H1 (cell line): Measurements from ENCODE around the gene GRIA3. TPM values are rescaled to one million over a fixed set of nuclear protein-coding genes. Genes with fewer than 3 reads are reported as not detected.

Experiments
- CTCF ChIA-PET: fragments of 300-600 bp; sonication (Branson Sonifier 250); formaldehyde crosslinking; loops from one replicate; lab custom pipeline; 2021; ENCODE audit not compliant: partially characterized antibody; lab: Charles Lee
- POLR2A ChIA-PET: fragments of 300-600 bp; sonication (Branson Sonifier 250); formaldehyde crosslinking; loops from one replicate; lab custom pipeline; 2021; ENCODE audit warnings: inconsistent platforms; ENCODE audit not compliant: partially characterized antibody; lab: Charles Lee
- DNase-seq, 2 experiments: peaks; one replicate each; pipeline versions ENCODE4 v3.0.0 to v3.0.0-alpha.2; 2010 to 2022; ENCODE audit warnings: low spot score in 2 of 2, low read depth in 1 of 2, mixed read lengths in 1 of 2
- FAIRE-seq: peaks from 2 replicates; lab custom pipeline; 2011; peaks lifted over from hg19 to GRCh38; lab: Jason Lieb, UNC
- H2AFZ ChIP-seq: 2 replicates; pipeline ENCODE4 v1.8.1; 2012; ENCODE audit warnings: low read length, inconsistent platforms
- H2AK5ac ChIP-seq: 2 replicates; pipeline ENCODE4 v1.6.1; 2013; ENCODE audit warnings: low read depth, low read length
- H2BK120ac ChIP-seq: replicated peaks from 2 replicates; pipeline ENCODE3; 2013; ENCODE audit warnings: low read depth, low read length, inconsistent platforms
- H2BK12ac ChIP-seq: 2 replicates; pipeline ENCODE4 v1.6.1; 2013; ENCODE audit warnings: low read depth, low read length
- H2BK15ac ChIP-seq: 2 replicates; pipeline ENCODE4 v1.6.1; 2013; ENCODE audit warnings: low read length
- H2BK20ac ChIP-seq: 2 replicates; pipeline ENCODE4 v1.6.1; 2013; ENCODE audit warnings: low read length
- H2BK5ac ChIP-seq: 2 replicates; pipeline ENCODE4 v1.6.1; 2013; ENCODE audit warnings: low read depth, low read length
- H3K14ac ChIP-seq: 2 replicates; pipeline ENCODE4 v1.6.1; 2013; ENCODE audit warnings: inconsistent platforms; ENCODE audit not compliant: insufficient read length
- H3K18ac ChIP-seq: 2 replicates; pipeline ENCODE4 v1.6.1; 2013; ENCODE audit warnings: low read length; ENCODE audit errors: extremely low read depth
- H3K23ac ChIP-seq: 2 replicates; pipeline ENCODE4 v1.6.1; 2013; ENCODE audit warnings: inconsistent platforms; ENCODE audit not compliant: insufficient read length
- H3K23me2 ChIP-seq: 2 replicates; pipeline ENCODE4 v1.6.1; 2013; ENCODE audit warnings: low read depth, low read length
- H3K27ac ChIP-seq: 2 replicates; pipeline ENCODE4 v1.6.1; 2011; ENCODE audit warnings: low read depth, low read length, inconsistent platforms
- H3K27me3 ChIP-seq, 4 experiments: replicated peaks in 1 of 4; 1 replicate in 1 of 4; 2 replicates in 3 of 4; pipeline versions ENCODE4 v1.6.1 to v1.8.1; 2011 to 2013; ENCODE audit warnings: low read length in 3 of 4, mild to moderate bottlenecking in 3 of 4, inconsistent platforms in 2 of 4, mixed read lengths in 2 of 4, moderate library complexity in 1 of 4; ENCODE audit not compliant: control insufficient read depth in 3 of 4, insufficient read depth in 3 of 4; ENCODE audit errors: extremely low read depth in 1 of 4
- H3K36me3 ChIP-seq, 4 experiments: 2 replicates each; pipeline versions ENCODE4 v1.6.1 to v1.8.1; 2011 to 2013; ENCODE audit warnings: mild to moderate bottlenecking in 4 of 4, low read length in 3 of 4, moderate library complexity in 2 of 4, control low read depth in 1 of 4, inconsistent platforms in 1 of 4; ENCODE audit not compliant: insufficient read depth in 4 of 4, control insufficient read depth in 2 of 4
- H3K4ac ChIP-seq: replicated peaks from 2 replicates; pipeline ENCODE3; 2013; ENCODE audit warnings: low read length, low read depth, mixed read lengths, inconsistent platforms; ENCODE audit not compliant: insufficient read length
- H3K4me1 ChIP-seq, 4 experiments: replicated peaks in 1 of 4; 1 replicate in 1 of 4; 2 replicates in 3 of 4; pipeline versions ENCODE4 v1.6.1 to v1.8.1; 2011 to 2013; ENCODE audit warnings: low read length in 3 of 4, inconsistent platforms in 2 of 4, mixed read lengths in 1 of 4; ENCODE audit not compliant: insufficient read depth in 4 of 4, control insufficient read depth in 3 of 4
- H3K4me2 ChIP-seq, 2 experiments: 2 replicates each; pipeline versions ENCODE4 v1.6.1 to v1.8.1; 2011 to 2013; ENCODE audit warnings: low read depth in 2 of 2, low read length in 2 of 2, control low read depth in 1 of 2, inconsistent platforms in 1 of 2, mild to moderate bottlenecking in 1 of 2; ENCODE audit not compliant: insufficient read depth in 1 of 2
- H3K4me3 ChIP-seq, 4 experiments: fragments of 200-600, 300-600 bp in 1 of 4; sonication (generic), shearing (Covaris generic), sonication (Bioruptor Twin) in 1 of 4; 2 replicates each; pipeline versions ENCODE4 v1.5.1 to v1.8.1; 2011 to 2016; ENCODE audit warnings: low read length in 4 of 4, low read depth in 3 of 4, control low read depth in 2 of 4, inconsistent platforms in 2 of 4, mild to moderate bottlenecking in 2 of 4, mixed read lengths in 1 of 4, moderate library complexity in 1 of 4; ENCODE audit not compliant: insufficient read depth in 2 of 4; ENCODE audit errors: extremely low read depth in 1 of 4
- H3K56ac ChIP-seq: replicated peaks from 2 replicates; pipeline ENCODE3; 2013; ENCODE audit warnings: low read depth, mild to moderate bottlenecking, mixed read lengths, low read length, inconsistent platforms; ENCODE audit not compliant: insufficient read length
- H3K79me1 ChIP-seq: 2 replicates; pipeline ENCODE4 v1.6.1; 2013; ENCODE audit warnings: low read depth, low read length, control low read depth
- H3K79me2 ChIP-seq, 2 experiments: 2 replicates each; pipeline versions ENCODE4 v1.6.1 to v1.8.1; 2012 to 2013; ENCODE audit warnings: low read length in 2 of 2, mild to moderate bottlenecking in 2 of 2, inconsistent platforms in 1 of 2; ENCODE audit not compliant: insufficient read depth in 2 of 2, control insufficient read depth in 1 of 2
- H3K9ac ChIP-seq, 4 experiments: replicated peaks in 1 of 4; 1 replicate in 1 of 4; 2 replicates in 3 of 4; pipeline versions ENCODE4 v1.6.1 to v1.8.1; 2011 to 2013; ENCODE audit warnings: low read depth in 3 of 4, low read length in 3 of 4, control low read depth in 2 of 4, mild to moderate bottlenecking in 2 of 4, moderate library complexity in 2 of 4, inconsistent platforms in 1 of 4; ENCODE audit errors: extremely low read depth in 1 of 4
- H3K9me3 ChIP-seq, 2 experiments: 2 replicates each; pipeline versions ENCODE4 v1.6.1 to v1.8.1; 2012 to 2013; ENCODE audit warnings: mild to moderate bottlenecking in 2 of 2, moderate library complexity in 2 of 2, control low read depth in 1 of 2, inconsistent platforms in 1 of 2, low read depth in 1 of 2, low read length in 1 of 2, mixed read lengths in 1 of 2; ENCODE audit not compliant: insufficient read depth in 2 of 2
- H4K20me1 ChIP-seq, 2 experiments: replicated peaks in 1 of 2; 2 replicates each; pipeline versions ENCODE3 to v1.8.1; 2011 to 2013; ENCODE audit warnings: inconsistent platforms in 2 of 2, low read length in 2 of 2, mild to moderate bottlenecking in 1 of 2; ENCODE audit not compliant: insufficient read depth in 2 of 2, control insufficient read depth in 1 of 2
- H4K5ac ChIP-seq: 2 replicates; pipeline ENCODE4 v1.6.1; 2013; ENCODE audit warnings: low read length, low read depth, mixed read lengths, inconsistent platforms; ENCODE audit not compliant: insufficient read length
- H4K8ac ChIP-seq: 2 replicates; pipeline ENCODE4 v1.8.0; 2013; ENCODE audit warnings: mild to moderate bottlenecking, moderate library complexity, low read length, inconsistent platforms; ENCODE audit not compliant: insufficient read depth; ENCODE audit errors: extremely low read depth
- H4K91ac ChIP-seq: replicated peaks from 2 replicates; pipeline ENCODE3; 2013; ENCODE audit warnings: low read length, mixed read lengths, inconsistent platforms; ENCODE audit not compliant: insufficient read length
- CREB1 ChIP-seq: IDR thresholded peaks from 2 replicates; pipeline ENCODE4 v1.6.1; 2012; ENCODE audit warnings: inconsistent platforms
- PHF8 ChIP-seq: fragments of 200-600 bp; sonication (generic); conservative IDR thresholded peaks from 2 replicates; pipeline ENCODE4 v1.7.1; 2012; ENCODE audit warnings: low read depth, mild to moderate bottlenecking, inconsistent platforms, low read length, moderate library complexity
- RAD21 ChIP-seq, 2 experiments: IDR thresholded peaks in 1 of 2; conservative IDR thresholded peaks in 1 of 2; 2 replicates each; pipeline ENCODE4 v1.6.1; 2011; ENCODE audit warnings: low read depth in 2 of 2, low read length in 2 of 2, improper control_type of control experiment in 1 of 2, inconsistent platforms in 1 of 2, mild to moderate bottlenecking in 1 of 2, moderate library complexity in 1 of 2
- SAP30 ChIP-seq: fragments of 300-600 bp; sonication (generic); IDR thresholded peaks from 2 replicates; pipeline ENCODE4 v1.7.1; 2012; ENCODE audit warnings: low read length, moderate library complexity, mild to moderate bottlenecking, inconsistent platforms; ENCODE audit not compliant: insufficient read depth, insufficient replicate concordance
- WGBS, 2 experiments: shearing (Covaris generic) in 1 of 2; methylation state at CpG; one replicate each; pipeline versions ENCODE4 v1.1.6 to v1.1.7; 2013 to 2015; ENCODE audit warnings: low lambda C conversion rate in 2 of 2, mixed read lengths in 2 of 2, inconsistent platforms in 1 of 2, low coverage in 1 of 2, missing lambda C conversion rate in 1 of 2; ENCODE audit not compliant: insufficient replicate concordance in 2 of 2, insufficient coverage in 1 of 2, insufficient read length in 1 of 2; ENCODE audit errors: extremely low coverage in 1 of 2, missing lambda C conversion rate in 1 of 2; 5-methylcytosine and 5-hydroxymethylcytosine counted together
- polyA plus RNA-seq, 7 experiments: library from polyadenylated mRNA; depleted of rRNA in 3 of 7; stranded (reverse) in 5 of 7; unstranded in 2 of 7; fragments of >200 nt in 5 of 7; fragments of 200-250 nt in 2 of 7; gene quantifications; 1 replicate in 5 of 7; 2 replicates in 1 of 7; 4 replicates in 1 of 7; pipeline versions ENCODE4 v1.2.1 to v1.2.3, GENCODE V29; 2011 to 2013; ENCODE audit warnings: missing spikeins in 2 of 7, mixed read lengths in 2 of 7
- total RNA-seq: library from RNA; stranded (reverse); fragmentation: NEBNext Ultra II Directional; extraction: Animal tissue kit (Norgen Biotek cat#: 25700); gene quantifications from 2 replicates; pipeline ENCODE4 v1.2.1, GENCODE V29; 2021
- TF ChIP-seq, protein P1 (sequence below), 3 experiments: IDR thresholded peaks; 1 replicate in 2 of 3; 2 replicates in 1 of 3; pipeline versions ENCODE4 v1.5.1 to v1.6.1; 2011; ENCODE audit warnings: low read length in 3 of 3, mild to moderate bottlenecking in 3 of 3, inconsistent platforms in 2 of 3, low read depth in 1 of 3, moderate library complexity in 1 of 3; ENCODE audit not compliant: insufficient read depth in 1 of 3; ENCODE audit errors: control extremely low read depth in 1 of 3

The GRIA3 gene
- total and polyA plus RNA-seq, 2 of the 8 experiments (the other 6 are each of a cell fraction or from before 2014, with no cell fraction given): 2.6 to 3.0 TPM

DNA sequence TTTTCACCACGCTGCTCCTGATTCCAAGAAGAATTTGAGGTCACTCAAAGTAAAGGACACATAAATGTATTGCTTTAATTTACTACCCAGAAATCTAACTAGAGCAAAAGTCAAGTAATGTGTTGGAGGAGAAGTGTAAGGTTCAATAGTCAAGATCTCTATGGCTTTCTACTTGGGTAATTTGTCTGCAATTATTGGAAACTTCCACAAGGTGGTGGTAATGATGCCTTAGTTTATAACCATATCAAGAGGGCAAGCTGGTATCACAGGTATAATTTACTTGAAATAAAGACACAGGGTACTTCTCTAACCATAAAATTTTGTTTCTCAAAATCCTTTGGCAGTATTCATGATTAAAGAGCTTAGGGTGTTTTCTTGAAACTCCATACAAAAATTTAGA, 10.2 kb upstream of the GRIA3 start:
- CTCF ChIA-PET: interaction anchor here (0.6 to 1.2 kb wide), 7 partner anchors 9 to 346 kb away, joined by 3 to 4 read pairs (median 3); no protein-coding TSS in a partner anchor
- Histone ChIP-seq H3K79me1 (no peaks in the 10 kb centered on the region), H3K4me2 (no peak overlapping the region)
- TF ChIP-seq RAD21 (IDR thresholded peaks at IDR 0.05 in 1 of 2, conservative IDR thresholded peaks at IDR 0.05 in 1 of 2; ENCODE audit: low read depth in 2 of 2, low read length in 2 of 2): peak; percentile 54 to 56
- TF ChIP-seq CREB1: no peak
- TF ChIP-seq PHF8: no peak
- TF ChIP-seq SAP30: no peak
- TF ChIP-seq, protein P1, sequence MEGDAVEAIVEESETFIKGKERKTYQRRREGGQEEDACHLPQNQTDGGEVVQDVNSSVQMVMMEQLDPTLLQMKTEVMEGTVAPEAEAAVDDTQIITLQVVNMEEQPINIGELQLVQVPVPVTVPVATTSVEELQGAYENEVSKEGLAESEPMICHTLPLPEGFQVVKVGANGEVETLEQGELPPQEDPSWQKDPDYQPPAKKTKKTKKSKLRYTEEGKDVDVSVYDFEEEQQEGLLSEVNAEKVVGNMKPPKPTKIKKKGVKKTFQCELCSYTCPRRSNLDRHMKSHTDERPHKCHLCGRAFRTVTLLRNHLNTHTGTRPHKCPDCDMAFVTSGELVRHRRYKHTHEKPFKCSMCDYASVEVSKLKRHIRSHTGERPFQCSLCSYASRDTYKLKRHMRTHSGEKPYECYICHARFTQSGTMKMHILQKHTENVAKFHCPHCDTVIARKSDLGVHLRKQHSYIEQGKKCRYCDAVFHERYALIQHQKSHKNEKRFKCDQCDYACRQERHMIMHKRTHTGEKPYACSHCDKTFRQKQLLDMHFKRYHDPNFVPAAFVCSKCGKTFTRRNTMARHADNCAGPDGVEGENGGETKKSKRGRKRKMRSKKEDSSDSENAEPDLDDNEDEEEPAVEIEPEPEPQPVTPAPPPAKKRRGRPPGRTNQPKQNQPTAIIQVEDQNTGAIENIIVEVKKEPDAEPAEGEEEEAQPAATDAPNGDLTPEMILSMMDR (IDR thresholded peaks at IDR 0.05; ENCODE audit: control extremely low read depth in 1 of 3, insufficient read depth in 1 of 3, low read depth in 1 of 3, low read length in 3 of 3): peak in 2 of 3 experiments; percentile 6 to 30; a peak in 2 of 4 replicates
- TF ChIP-seq, all 59 proteins: peak for 2
- Histone ChIP-seq H3K79me2 (no peaks in the 10 kb centered on the region), H4K8ac (no peak overlapping the region), H2BK12ac (no peak overlapping the region), H3K4me1 (peaks cover 0 to 2% (median 0%) of the 10 kb centered on the region in 4 experiments; a peak in 1 of 7 replicates), H4K20me1 (no peaks in the 10 kb centered on the region), H4K5ac (no peak overlapping the region), H3K56ac (no peak overlapping the region), H2BK15ac (no peak overlapping the region), H3K18ac (no peak overlapping the region), H3K4ac (no peak overlapping the region), H2BK20ac (no peak overlapping the region), H2AK5ac (no peak overlapping the region), H3K14ac (no peak overlapping the region), H3K4me3 (no peak overlapping the region), H3K27ac (no peak overlapping the region), H2BK5ac (no peak overlapping the region), H2AFZ (no peak overlapping the region), H3K27me3 (no peaks in the 10 kb centered on the region), H2BK120ac (no peak overlapping the region), H4K91ac (no peak overlapping the region), H3K9me3 (no peaks in the 10 kb centered on the region), H3K23me2 (no peaks in the 10 kb centered on the region; the same call in 1 of the 2 replicates), H3K23ac (no peak overlapping the region), H3K9ac (no peak overlapping the region), H3K36me3 (no peaks in the 10 kb centered on the region)
- POLR2A ChIA-PET: no interaction called here
- WGBS, 2 experiments: 27% methylated on average over 1 of the region's 1 CpG; no CpG with 5 or more reads in 1 of the 2 experiments
- FAIRE-seq: no peak
- DNase-seq: no peak
